Upper lobe of left lung (tissue), 6 donors: Measurements from ENCODE around the gene XYLT1. TPM values are rescaled to one million over a fixed set of nuclear protein-coding genes. Genes with fewer than 3 reads are reported as not detected.

ENCODE experiments used
- ATAC-seq, 2 donors: fragments of 200-7000 bp; cut with Tn5 transposase; one replicate each; pipeline ENCODE4 v1.9.1; 2022; ENCODE audit warnings: mild to moderate bottlenecking in 2 of 2, moderate library complexity in 2 of 2; ENCODE audit not compliant: low FRiP score in 2 of 2
- DNase-seq, 2 donors: peaks; one replicate each; pipeline ENCODE4 v3.0.0-alpha.2; 2019 to 2020
- H3K27ac ChIP-seq, 4 donors: fragments of 200-600 bp; sonication (generic); one replicate each; pipeline ENCODE4 v1.5.1; 2016 to 2019
- H3K27me3 ChIP-seq, 4 donors: fragments of 200-600 bp; sonication (generic); one replicate each; pipeline ENCODE4 v1.5.1; 2017 to 2019
- H3K36me3 ChIP-seq, 4 donors: fragments of 200-600 bp; sonication (generic); one replicate each; pipeline ENCODE4 v1.5.1; 2016 to 2019
- H3K4me1 ChIP-seq, 4 donors: fragments of 200-600 bp; sonication (generic); one replicate each; pipeline ENCODE4 v1.5.1; 2018 to 2019
- H3K4me3 ChIP-seq, 4 donors: fragments of 200-600 bp; sonication (generic); one replicate each; pipeline ENCODE4 v1.5.1; 2017 to 2019; ENCODE audit warnings: mild to moderate bottlenecking in 2 of 4, moderate library complexity in 1 of 4
- H3K9me3 ChIP-seq, 4 donors: fragments of 200-600 bp; sonication (generic); one replicate each; pipeline ENCODE4 v1.5.1; 2018 to 2019
- CTCF ChIP-seq, 6 experiments: fragments of 450-650 bp in 4 of 6; fragments of 200-600 bp in 2 of 6; sonication (generic) in 2 of 6; IDR thresholded peaks; one replicate each; pipeline ENCODE4 v1.5.1; 2016 to 2019; ENCODE audit warnings: antibody characterized with exemption in 6 of 6
- EP300 ChIP-seq, 4 donors: sonication (generic); formaldehyde crosslinking; IDR thresholded peaks; one replicate each; pipeline ENCODE4 v1.5.1; 2017; ENCODE audit warnings: antibody characterized with exemption in 4 of 4, control low read depth in 2 of 4
- POLR2A ChIP-seq, 4 donors: fragments of 450-650 bp; IDR thresholded peaks; one replicate each; pipeline ENCODE4 v1.5.1; 2016 to 2017; ENCODE audit warnings: antibody characterized with exemption in 4 of 4, mild to moderate bottlenecking in 2 of 4
- POLR2AphosphoS5 ChIP-seq, 2 donors: sonication (generic); formaldehyde crosslinking; IDR thresholded peaks; one replicate each; pipeline ENCODE4 v1.5.1; 2017; ENCODE audit warnings: antibody characterized with exemption in 2 of 2
- WGBS, 2 donors: methylation state at CpG; one replicate each; pipeline ENCODE4 v1.1.5; 2017 to 2018; 5-methylcytosine and 5-hydroxymethylcytosine counted together
- total RNA-seq, 6 donors: library from RNA; depleted of rRNA in 4 of 6; stranded (reverse); fragments of >200 nt in 4 of 6; gene quantifications; one replicate each; pipeline versions ENCODE4 v1.1.0 to v1.2.1, GENCODE V29; 2016 to 2021
- donor health status: DM: no; HTN: no; CAD: no; lungs with moderate emphysema.
- donor health status: DM: no; HTN: yes; CAD: no; lungs with severe emphysema.

Gene XYLT1
- total RNA-seq, 6 donors from 2014 or later = 3.0 to 26.2 (median 6.8) TPM

- ATAC-seq (no peak), DNase-seq (no peak)
- peaks cover 0 to 7% (median 3%) of the 10 kb centered on the region in 4 donors for H3K4me1 ChIP-seq
- H3K27ac ChIP-seq = no peak overlapping the region
- TF ChIP-seq CTCF (IDR thresholded peaks at IDR 0.05) (no peak), EP300 (IDR thresholded peaks at IDR 0.05) (no peak), POLR2AphosphoS5 (IDR thresholded peaks at IDR 0.05) (no peak), POLR2A (IDR thresholded peaks at IDR 0.05) (no peak)
- 87 to 91% methylated on average over 3 of the region's 3 CpGs for WGBS, 2 donors
- H3K9me3 ChIP-seq = no peaks in the 10 kb centered on the region
- H3K36me3 ChIP-seq = no peaks in the 10 kb centered on the region
- no peaks in the 10 kb centered on the region for H3K27me3 ChIP-seq
- H3K4me3 ChIP-seq = no peak overlapping the region
These were observed 175.9 kb downstream of the XYLT1 start for GRCh38 chr16:17294856-17295255.

- no peak for DNase-seq
- peaks cover 0 to 7% (median 3%) of the 10 kb centered on the region in 4 donors for H3K4me1 ChIP-seq
- no peak overlapping the region for H3K4me3 ChIP-seq
- 91 to 92% methylated on average over 8 to 9 of the region's 9 CpGs for WGBS, 2 donors
- no peak overlapping the region for H3K27ac ChIP-seq
- no peak for TF ChIP-seq CTCF (IDR thresholded peaks at IDR 0.05)
- no peak for TF ChIP-seq POLR2A (IDR thresholded peaks at IDR 0.05)
- no peak for TF ChIP-seq POLR2AphosphoS5 (IDR thresholded peaks at IDR 0.05)
- TF ChIP-seq EP300 (IDR thresholded peaks at IDR 0.05) = no peak
- no peaks in the 10 kb centered on the region for H3K27me3 ChIP-seq
- no peaks in the 10 kb centered on the region for H3K9me3 ChIP-seq
- no peaks in the 10 kb centered on the region for H3K36me3 ChIP-seq
- no peak for ATAC-seq
These were observed 176.8 kb downstream of the XYLT1 start for GRCh38 chr16:17293813-17294558.

GRCh38 chr16:17291289-17291688 lies 179.5 kb downstream of the XYLT1 start:
- no peak overlapping the region for H3K4me3 ChIP-seq
- H3K4me1 ChIP-seq = peaks cover 0 to 3% (median 1%) of the 10 kb centered on the region in 4 donors
- H3K9me3 ChIP-seq = no peaks in the 10 kb centered on the region
- TF ChIP-seq POLR2A (IDR thresholded peaks at IDR 0.05) (no peak), EP300 (IDR thresholded peaks at IDR 0.05) (no peak), CTCF (IDR thresholded peaks at IDR 0.05) (no peak), POLR2AphosphoS5 (IDR thresholded peaks at IDR 0.05) (no peak)
- DNase-seq (no peak), ATAC-seq (no peak)
- H3K27me3 ChIP-seq = no peaks in the 10 kb centered on the region
- no peak overlapping the region for H3K27ac ChIP-seq
- WGBS, 2 donors = 95 to 100% methylated on average over 2 of the region's 2 CpGs
- no peaks in the 10 kb centered on the region for H3K36me3 ChIP-seq

- DNase-seq (no peak), ATAC-seq (peak in 1 of 2 donors; percentile 68)
- Histone ChIP-seq H3K4me3 (no peak overlapping the region), H3K27ac (no peak overlapping the region), H3K27me3 (no peaks in the 10 kb centered on the region), H3K9me3 (no peaks in the 10 kb centered on the region), H3K4me1 (no peaks in the 10 kb centered on the region), H3K36me3 (no peaks in the 10 kb centered on the region)
- TF ChIP-seq CTCF (IDR thresholded peaks at IDR 0.05) (no peak), EP300 (IDR thresholded peaks at IDR 0.05) (no peak), POLR2AphosphoS5 (IDR thresholded peaks at IDR 0.05) (no peak), POLR2A (IDR thresholded peaks at IDR 0.05) (no peak)
- 85 to 88% methylated on average over 11 of the region's 11 CpGs for WGBS, 2 donors
These were observed 180.8 kb downstream of the XYLT1 start for GRCh38 chr16:17289674-17290635.
